ENCODE data around the gene OR52I1.

The OR52I1 gene

DNA sequence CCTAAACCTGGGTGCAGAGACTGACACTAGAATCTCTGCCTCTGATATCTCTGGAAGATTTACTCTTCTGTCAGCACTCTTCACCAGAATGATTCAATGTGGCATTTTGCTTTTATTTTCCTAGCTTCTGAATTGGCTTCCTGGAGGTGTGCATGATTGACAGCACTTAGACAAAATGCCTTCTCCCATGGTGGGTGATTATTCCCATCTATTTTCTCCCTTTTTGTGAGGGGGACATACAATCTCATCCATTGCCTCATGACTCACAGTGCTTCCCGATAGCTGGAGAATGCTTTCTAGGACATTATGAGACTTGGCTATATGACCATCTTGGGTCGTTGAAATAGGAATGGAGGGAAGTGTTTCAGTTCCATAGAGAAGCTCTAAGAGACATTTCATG lies 18.1 kb downstream of the OR52I1 start:
- DNase-seq (ENCODE audit: low spot score): no peak
- no peak for FAIRE-seq

DNA sequence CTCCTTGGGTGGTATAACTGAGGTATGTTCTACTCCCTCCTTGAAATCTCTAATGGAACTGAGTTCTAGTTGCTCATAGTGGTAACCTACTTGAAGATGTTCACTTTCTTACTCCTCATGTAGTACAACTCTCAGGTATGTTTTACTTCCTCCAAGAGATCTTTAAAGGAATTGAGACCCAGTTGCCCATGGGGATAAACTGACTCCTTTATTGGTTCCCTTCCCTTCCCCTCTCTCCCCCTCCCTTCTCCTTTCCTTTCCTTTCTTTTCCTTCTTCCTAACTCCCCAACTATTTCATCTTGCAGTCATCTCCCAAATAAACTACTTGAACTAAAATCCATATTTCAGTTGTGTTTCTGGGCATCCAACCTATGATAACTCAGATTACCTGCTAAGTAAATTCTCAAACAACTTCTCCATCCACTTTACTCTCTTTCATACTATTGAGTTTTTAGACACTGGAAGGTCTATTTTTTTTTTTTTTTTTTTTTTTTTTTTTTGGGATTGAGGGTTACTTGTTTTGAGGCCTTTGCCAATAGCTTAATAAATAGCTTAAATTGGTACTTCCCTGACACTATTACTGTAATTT lies 22.1 kb downstream of the OR52I1 start:
- FAIRE-seq: no peak
- DNase-seq (ENCODE audit: low spot score): no peak

DNA sequence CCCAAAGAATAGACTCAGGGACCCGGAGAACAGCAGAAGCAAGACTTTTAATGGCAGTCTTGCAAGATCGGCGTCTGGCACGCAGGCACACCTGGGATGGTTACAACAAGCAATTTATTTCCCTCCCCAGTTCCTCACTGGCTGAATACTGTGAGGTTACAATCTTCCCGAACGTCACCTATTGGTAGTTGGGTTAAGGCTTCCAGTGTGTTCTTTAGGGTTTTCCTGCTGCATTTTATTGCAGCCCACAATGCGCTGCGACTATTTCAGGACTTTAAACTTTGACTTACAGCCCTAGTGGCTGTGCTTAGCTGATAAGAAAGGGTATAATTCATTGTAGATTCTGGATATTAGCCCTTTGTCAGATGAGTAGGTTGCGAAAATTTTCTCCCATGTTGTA lies 25.7 kb downstream of the OR52I1 start:
- no peak for FAIRE-seq
- DNase-seq (ENCODE audit: low spot score): no peak

DNA sequence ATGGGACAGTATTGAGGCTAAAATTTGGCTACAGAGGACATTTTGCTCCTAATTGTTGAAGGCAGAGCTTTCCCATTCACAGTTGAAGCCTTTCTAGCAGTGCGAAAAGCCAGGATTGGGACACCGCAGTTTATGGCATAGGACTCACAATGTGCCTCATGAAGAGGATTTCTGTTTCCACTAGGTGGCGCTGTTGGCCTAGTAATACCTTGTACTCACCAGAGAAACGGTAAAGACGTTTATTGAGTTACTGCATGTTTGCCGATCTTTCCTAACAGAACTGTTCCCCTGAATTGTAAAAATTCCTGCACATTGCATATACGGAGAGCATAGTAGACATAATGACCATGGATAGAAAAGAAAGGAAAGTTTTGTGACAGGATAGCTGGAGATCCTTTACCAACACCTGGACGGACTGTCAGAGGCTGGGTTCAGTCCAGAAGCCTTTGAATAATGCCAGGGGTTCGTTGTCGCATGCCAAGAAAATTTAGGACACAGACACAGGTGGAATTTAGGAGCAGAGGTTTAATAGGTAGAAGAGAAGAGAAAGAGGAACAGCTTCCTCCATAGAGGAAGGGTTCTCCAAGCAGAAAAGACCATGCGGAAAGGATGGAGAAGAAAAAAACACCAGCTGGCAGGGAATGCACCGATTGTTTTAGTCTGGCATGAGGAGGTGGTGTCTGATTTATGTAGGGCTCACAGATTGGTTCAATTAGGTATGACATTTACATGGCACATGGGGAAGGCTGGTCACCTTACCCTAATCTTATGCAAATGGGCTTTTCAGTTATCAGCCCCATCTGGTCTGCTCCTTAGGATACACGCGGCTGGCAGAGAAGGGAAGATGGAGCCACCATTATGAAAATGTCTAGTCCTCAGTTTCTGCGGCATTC lies 32.6 kb downstream of the OR52I1 start:
- DNase-seq (ENCODE audit: low spot score) (peak; percentile 21), FAIRE-seq (no peak)

DNA sequence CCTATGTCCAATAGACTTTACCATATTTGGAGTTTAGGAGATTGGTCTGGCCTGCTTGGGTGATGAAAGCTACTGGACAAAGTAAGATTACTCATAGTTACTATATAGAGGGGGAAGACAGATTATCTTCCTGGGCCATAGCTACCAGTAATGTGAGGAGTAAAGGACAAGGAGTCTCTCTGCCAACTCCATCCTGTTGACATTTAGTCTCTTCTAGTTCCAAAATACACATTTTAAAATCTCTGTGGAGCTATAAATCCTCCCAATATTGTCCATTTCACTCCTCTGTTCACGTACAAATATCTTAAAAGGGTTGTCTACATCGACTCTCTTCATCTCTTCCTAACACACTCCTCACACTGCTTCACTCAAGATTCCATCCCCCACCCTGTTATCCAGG lies 42.3 kb downstream of the OR52I1 start:
- no peak for DNase-seq (ENCODE audit: low spot score)
- no peak for FAIRE-seq

DNA sequence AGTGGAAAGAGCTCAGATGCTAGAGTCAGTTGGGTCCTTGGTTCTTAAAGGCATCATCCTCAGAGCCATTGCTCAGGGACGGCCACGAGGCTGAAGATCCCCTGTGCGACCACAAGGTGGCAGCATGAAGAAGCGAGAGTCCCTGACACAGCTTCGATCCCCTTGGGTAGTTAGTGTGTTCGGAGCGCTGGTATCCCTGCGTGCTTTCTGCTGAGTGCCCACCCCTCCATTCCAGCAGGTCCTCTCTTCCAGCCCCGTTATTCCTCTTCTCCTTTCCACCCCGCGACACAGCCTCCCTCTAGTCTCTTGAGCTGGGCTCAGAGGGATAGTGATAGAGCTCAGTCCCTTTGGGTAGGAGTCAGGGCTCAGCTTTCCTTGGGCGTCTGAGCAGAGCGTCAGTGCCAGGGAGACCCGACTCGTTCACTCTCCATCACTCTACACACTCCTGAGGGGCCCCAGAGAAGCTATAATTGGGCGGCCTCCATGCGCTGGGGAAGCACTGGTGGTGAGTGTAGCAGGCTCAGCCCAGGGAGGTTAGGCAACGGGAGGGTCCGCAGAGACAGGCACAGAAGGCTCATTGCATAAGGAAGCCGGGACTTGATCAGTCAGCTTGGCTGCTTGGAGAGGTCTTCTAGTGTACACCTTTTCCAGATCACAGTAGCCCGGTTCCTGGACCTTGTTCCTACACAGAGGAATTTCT lies 43.3 kb downstream of the OR52I1 start, which contains the start of gene OR51D1:
TSS of gene OR51D1 (plus strand) at position 516 of the 700 bp plus-strand sequence. CDS start 2,314 bp downstream, outside the sequence.
- peak; percentile 10 for DNase-seq (ENCODE audit: low spot score)
- FAIRE-seq: no peak

DNA sequence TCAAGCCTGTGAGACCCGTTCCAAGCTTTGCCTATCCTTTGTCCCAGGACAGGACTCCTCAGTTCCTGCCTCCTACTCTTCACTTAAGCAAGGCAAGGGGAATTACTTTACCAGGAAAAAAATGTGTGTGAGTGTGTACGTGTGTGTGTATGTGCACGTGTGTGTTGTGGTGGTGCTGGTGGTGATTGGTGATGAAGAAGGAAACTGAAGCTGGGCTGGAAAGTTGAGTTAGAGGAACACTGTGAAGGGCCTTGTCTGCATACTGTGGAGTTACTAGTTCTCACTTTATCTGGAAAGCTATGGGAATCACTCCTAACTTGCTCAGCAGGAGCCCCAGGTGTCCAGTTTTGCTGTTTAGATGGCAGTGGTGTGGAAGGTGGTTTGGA lies 43.8 kb downstream of the OR52I1 start:
- DNase-seq (ENCODE audit: low spot score) (no peak), FAIRE-seq (no peak)

DNA sequence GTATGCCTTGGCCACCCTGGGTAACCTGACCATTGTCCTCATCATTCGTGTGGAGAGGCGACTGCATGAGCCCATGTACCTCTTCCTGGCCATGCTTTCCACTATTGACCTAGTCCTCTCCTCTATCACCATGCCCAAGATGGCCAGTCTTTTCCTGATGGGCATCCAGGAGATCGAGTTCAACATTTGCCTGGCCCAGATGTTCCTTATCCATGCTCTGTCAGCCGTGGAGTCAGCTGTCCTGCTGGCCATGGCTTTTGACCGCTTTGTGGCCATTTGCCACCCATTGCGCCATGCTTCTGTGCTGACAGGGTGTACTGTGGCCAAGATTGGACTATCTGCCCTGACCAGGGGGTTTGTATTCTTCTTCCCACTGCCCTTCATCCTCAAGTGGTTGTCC lies 46.1 kb downstream of the OR52I1 start:
- FAIRE-seq (no peak), DNase-seq (ENCODE audit: low spot score) (no peak)

DNA sequence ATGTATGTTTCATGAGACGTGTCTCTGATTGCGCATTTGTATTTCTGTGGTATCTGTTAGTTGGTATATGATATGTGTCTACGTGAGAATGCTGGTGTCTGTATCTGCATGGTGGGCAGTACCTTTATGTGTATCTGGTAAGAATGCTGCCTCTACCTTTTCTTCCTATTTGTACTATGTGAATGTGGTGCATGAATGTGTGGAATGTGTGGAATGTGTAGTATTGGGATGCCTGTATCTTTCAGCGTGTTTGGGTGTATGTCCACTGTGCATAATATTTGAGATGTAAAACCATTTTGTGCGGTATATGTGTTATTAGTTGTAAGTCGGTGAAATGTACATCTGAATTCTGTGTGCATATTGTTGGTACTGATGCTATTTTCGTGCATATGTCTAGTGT lies 47.7 kb downstream of the OR52I1 start:
- FAIRE-seq (no peak), DNase-seq (ENCODE audit: low spot score) (no peak)

DNA sequence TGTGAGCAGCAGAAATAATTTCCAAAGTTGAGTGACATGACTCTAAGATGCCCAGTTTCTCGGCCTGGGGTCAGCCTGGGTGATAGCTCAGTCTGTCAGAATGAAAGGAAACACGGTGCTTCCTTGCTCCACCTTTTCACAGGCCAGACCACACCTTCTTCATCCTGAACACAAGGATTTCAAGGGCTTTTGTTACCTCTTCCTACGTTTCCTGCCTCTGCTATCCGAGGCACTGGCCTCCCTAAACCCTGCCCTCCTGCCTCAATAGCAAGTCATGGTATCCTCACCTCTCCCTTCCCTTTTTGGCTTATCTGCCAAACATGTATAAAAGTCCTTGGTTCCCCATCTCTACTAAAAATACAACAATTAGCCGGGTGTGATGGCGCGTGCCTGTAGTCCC lies 48.2 kb downstream of the OR52I1 start:
- no peak for FAIRE-seq
- no peak for DNase-seq (ENCODE audit: low spot score)

DNA sequence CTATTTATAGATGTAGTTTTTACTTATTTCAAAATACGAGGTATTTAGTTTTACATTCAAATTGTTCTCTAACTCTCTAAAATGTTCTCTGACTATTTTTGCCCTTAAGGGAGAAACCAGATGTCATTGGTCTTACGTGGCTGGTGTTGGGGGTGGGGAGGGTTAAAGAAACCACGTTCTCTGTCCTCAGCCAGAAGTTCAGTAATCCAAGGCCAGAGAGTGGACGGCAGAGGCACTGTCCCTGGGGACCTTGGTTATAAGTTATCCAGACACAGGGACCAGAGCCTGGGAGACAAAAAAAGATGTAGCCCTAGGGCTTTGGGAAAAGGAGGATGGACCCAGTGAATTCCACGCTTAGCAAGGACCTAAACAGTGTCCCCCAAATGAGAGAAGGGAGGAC lies 49.2 kb downstream of the OR52I1 start:
- FAIRE-seq: no peak

DNA sequence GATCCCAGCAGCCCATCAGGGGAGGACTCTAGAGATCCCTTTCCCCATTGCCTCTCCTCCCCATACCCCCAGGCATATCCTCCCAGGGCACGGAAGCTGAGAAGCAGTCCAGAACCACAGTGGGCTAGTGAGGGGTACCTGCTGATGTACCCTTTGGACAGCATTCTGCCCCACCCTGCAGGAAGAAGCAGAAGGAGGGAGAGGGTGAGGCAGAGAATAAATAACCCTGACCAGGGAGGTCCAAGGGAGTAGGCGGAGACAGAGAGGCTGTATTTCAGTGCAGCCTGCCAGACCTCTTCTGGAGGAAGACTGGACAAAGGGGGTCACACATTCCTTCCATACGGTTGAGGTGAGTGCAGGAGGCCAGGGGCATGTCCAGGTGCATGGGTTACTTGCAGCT lies 49.8 kb downstream of the OR52I1 start, which contains the start of gene OR51E1:
TSS of gene OR51E1 (plus strand) at position 301 of the 400 bp plus-strand sequence. CDS start 8,545 bp downstream, outside the sequence.
- DNase-seq (ENCODE audit: low spot score): no peak
- no peak for FAIRE-seq

More for the DNA sequence above, 49.2 kb downstream of the OR52I1 start:
- no peak for DNase-seq (ENCODE audit: low spot score)

DNA sequence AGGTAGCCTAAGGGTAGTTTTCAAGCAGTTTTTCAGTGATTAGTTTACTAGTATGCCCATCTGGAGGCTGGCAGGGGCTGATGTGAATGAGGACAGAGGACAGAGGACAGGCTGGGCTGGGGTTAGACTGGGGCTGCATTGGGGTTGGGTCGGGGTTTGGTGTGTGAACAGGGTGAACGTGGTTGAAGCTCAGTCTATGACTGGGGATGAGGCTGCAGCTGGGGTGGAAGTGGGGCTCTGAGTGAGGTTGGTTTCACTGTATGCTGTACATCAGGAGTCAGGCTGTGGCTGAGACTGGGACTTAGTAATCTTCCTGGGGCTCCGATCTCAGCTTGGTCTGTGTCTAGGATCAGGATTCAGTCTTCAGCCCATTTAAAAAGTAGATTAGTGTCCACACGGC lies 50.4 kb downstream of the OR52I1 start:
- no peak for FAIRE-seq
- DNase-seq (ENCODE audit: low spot score): no peak

All from RCC 7860 (cell line).